ENCODE results near the gene LTBP4. TPM values are rescaled to one million over a fixed set of nuclear protein-coding genes. Genes with fewer than 3 reads are reported as not detected.
A peak's percentile ranks its signal among the peaks of the same experiment; 100 is the strongest.
"Not testable (repeated sequence)": the region's sequence is repeated elsewhere in the genome, so short reads cannot be mapped to it uniquely, and the experiment has no call there.

The LTBP4 gene
- total RNA-seq, 2 donors from 2014 or later: 160 to 500 TPM

DNA sequence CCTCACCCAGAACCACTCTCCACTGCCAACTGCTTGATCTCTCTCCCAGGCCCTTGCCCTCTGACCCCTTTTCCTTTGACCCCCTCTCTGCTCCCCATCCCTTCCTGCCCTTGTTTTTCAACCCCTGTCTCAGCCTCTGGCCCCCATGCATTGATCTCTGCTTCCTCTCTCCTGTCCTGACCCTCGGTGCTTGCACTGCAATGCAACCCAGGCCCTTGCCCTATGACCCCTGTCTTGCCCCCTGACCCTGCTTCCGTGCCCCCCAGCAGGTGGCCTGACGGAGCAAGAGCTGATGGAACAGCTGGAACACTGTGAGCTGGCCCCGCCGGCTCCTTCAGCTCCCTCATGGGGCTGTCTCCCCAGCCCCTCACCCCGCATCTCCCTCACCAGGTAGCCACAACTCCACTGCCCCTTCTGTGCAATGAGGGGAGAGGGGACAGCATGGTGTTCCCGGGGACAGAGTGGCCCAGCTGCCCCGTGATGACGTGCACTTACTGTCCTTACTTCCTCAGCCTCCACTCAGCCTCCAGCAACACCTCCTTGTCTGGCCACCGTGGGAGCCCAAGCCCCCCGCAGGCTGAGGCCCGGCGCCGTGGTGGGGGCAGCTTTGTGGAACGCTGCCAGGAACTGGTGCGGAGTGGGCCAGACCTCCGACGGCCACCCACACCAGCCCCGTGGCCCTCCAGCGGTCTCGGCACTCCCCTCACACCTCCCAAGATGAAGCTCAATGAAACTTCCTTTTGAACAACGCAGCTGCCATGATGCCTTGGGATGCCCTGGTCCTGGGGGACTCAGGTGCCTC is 10.5 kb upstream of the LTBP4 start:
- Histone ChIP-seq H3K27ac (no peak overlapping the region), H3K36me3 (no peaks in the 10 kb centered on the region), H3K27me3 (replicated peaks; ENCODE audit: insufficient read depth) (no peaks in the 10 kb centered on the region), H3K9me3 (no peaks in the 10 kb centered on the region), H3K4me3 (no peak overlapping the region), H3K4me1 (replicated peaks) (no peaks in the 10 kb centered on the region)
- no peak for DNase-seq (ENCODE audit: low spot score)
- WGBS: 78% methylated on average over 20 of the region's 22 CpGs
- no peak for TF ChIP-seq POLR2A (IDR thresholded peaks at IDR 0.05)
- TF ChIP-seq POLR2AphosphoS5 (IDR thresholded peaks at IDR 0.05): no peak
- TF ChIP-seq, protein P1, sequence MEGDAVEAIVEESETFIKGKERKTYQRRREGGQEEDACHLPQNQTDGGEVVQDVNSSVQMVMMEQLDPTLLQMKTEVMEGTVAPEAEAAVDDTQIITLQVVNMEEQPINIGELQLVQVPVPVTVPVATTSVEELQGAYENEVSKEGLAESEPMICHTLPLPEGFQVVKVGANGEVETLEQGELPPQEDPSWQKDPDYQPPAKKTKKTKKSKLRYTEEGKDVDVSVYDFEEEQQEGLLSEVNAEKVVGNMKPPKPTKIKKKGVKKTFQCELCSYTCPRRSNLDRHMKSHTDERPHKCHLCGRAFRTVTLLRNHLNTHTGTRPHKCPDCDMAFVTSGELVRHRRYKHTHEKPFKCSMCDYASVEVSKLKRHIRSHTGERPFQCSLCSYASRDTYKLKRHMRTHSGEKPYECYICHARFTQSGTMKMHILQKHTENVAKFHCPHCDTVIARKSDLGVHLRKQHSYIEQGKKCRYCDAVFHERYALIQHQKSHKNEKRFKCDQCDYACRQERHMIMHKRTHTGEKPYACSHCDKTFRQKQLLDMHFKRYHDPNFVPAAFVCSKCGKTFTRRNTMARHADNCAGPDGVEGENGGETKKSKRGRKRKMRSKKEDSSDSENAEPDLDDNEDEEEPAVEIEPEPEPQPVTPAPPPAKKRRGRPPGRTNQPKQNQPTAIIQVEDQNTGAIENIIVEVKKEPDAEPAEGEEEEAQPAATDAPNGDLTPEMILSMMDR (IDR thresholded peaks at IDR 0.05): no peak
- intact Hi-C loops (cut with DNase I): loop anchor here (10.0 kb wide), 1 partner anchor 146 kb away; the partner anchor contains the start of gene SERTAD3

DNA sequence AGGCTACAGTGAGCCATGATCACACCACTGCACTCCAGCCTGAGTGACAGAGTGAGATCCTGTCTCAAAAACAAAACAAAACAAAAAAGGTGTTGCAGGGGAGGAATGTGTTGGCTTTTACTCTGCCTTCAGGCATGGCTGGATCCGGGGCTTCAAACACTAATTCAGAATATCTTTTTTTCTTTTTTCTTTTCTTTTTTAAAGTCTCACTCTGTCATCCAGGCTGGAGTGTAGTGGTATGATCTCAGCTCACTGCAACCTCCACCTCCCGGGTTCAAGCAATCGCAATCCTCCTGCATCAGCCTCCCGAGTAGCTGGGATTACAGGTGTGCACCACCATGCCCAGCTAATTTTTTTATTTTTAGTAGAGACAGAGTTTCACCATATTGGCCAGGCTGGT is 9.4 kb upstream of the LTBP4 start:
- H3K4me1 ChIP-seq (replicated peaks); H3K4me3 ChIP-seq; DNase-seq (ENCODE audit: low spot score); H3K27me3 ChIP-seq (replicated peaks; ENCODE audit: insufficient read depth); H3K9me3 ChIP-seq; H3K27ac ChIP-seq; H3K36me3 ChIP-seq: not testable (repeated sequence)
- WGBS: 95% methylated on average over 4 of the region's 4 CpGs
- intact Hi-C loops (cut with DNase I): loop anchor here (10.0 kb wide), 1 partner anchor 147 kb away; the partner anchor contains the start of gene SERTAD3

DNA sequence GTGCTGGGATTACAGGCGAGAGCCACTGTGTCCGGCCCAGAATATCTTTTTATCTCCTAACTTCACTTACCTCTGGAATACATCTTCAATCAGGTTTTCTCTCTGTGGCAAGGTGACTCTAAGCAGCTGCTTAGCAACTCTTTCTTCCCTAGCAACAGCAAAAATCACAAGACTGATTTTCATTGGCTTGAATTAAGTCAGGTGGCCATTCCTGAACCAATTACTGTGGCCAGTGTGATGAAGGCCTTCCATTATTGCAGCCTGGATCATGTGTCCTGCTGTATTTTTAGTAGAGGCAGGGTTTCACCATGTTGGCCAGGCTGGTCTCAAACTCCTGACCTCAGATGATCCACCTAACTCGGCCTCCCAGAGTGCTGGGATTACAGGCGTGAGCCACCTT is 9.0 kb upstream of the LTBP4 start:
- H3K36me3 ChIP-seq: no peaks in the 10 kb centered on the region
- no peak overlapping the region for H3K27ac ChIP-seq
- intact Hi-C loops (cut with DNase I): loop anchor here (10.0 kb wide), 1 partner anchor 147 kb away; the partner anchor contains the start of gene SERTAD3
- TF ChIP-seq POLR2AphosphoS5 (IDR thresholded peaks at IDR 0.05): peak; percentile 4
- TF ChIP-seq, protein P1 (IDR thresholded peaks at IDR 0.05): no peak
- H3K4me3 ChIP-seq: no peak overlapping the region
- WGBS: 94% methylated on average over 4 of the region's 4 CpGs
- no peaks in the 10 kb centered on the region for H3K4me1 ChIP-seq (replicated peaks)
- no peaks in the 10 kb centered on the region for H3K27me3 ChIP-seq (replicated peaks; ENCODE audit: insufficient read depth)
- no peaks in the 10 kb centered on the region for H3K9me3 ChIP-seq
- DNase-seq (ENCODE audit: low spot score): no peak

DNA sequence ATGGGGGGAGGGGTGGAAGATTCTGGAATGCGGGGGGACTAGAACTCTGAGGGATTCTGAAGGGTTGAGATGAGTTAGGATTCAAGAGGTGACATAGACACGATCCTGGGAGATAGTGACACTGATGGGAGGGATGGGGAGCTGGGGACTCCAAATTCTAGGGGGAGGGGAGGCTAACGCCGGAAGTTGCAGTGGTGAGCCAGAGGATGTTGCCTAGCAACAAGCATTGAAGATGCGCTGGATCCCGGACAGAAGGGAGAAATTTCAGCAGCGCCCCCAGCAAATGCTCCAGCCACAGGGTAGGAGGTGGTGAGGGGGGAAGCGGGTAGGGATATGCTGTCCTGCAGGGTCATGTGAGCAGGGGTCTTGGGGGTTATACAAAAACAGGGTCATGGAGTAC is 6.9 kb upstream of the LTBP4 start:
- Histone ChIP-seq H3K27ac (no peak overlapping the region), H3K27me3 (replicated peaks; ENCODE audit: insufficient read depth) (no peaks in the 10 kb centered on the region), H3K4me1 (replicated peaks) (peaks cover 5% of the 10 kb centered on the region), H3K36me3 (no peaks in the 10 kb centered on the region), H3K4me3 (no peak overlapping the region), H3K9me3 (no peaks in the 10 kb centered on the region)
- TF ChIP-seq POLR2A (IDR thresholded peaks at IDR 0.05) (no peak), POLR2AphosphoS5 (IDR thresholded peaks at IDR 0.05) (no peak)
- TF ChIP-seq, protein P1 (IDR thresholded peaks at IDR 0.05): no peak
- 25% methylated on average over 8 of the region's 8 CpGs for WGBS
- intact Hi-C loops (cut with DNase I): loop anchor here (10.0 kb wide), 1 partner anchor 149 kb away; the partner anchor contains the start of gene SERTAD3
- DNase-seq (ENCODE audit: low spot score): no peak

DNA sequence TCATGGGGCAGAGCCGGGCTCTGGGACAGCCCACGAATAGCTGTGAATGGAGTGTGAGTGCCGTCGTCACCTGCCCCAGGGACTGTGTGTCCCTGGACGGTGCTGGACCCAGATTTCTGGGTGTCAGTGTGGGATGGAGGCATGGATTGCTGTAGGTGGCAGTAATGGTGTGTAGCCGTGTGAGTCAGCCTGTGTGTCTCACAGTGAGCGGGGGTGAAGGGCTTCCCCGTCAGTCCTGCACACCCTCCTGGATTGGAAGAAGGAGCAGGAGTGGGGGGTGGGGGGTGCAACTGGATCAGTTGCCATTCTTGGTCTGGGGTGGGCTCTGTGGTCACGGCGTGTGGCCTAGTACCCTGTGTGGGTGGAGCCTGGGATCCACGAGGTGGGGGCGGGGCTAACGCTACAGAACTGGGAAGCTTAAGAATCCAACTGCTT is 6.5 kb upstream of the LTBP4 start:
- H3K27ac ChIP-seq: no peak overlapping the region
- intact Hi-C loops (cut with DNase I): loop anchor here (5.0 to 10.0 kb wide), 4 partner anchors 52 to 287 kb away; partner anchors contain the start of gene SERTAD3
- no peaks in the 10 kb centered on the region for H3K27me3 ChIP-seq (replicated peaks; ENCODE audit: insufficient read depth)
- DNase-seq (ENCODE audit: low spot score): no peak
- TF ChIP-seq POLR2AphosphoS5 (IDR thresholded peaks at IDR 0.05) (no peak), POLR2A (IDR thresholded peaks at IDR 0.05) (no peak)
- TF ChIP-seq, protein P1 (IDR thresholded peaks at IDR 0.05): no peak
- no peak overlapping the region for H3K4me3 ChIP-seq
- 19% methylated on average over 13 of the region's 13 CpGs for WGBS
- no peaks in the 10 kb centered on the region for H3K36me3 ChIP-seq
- H3K9me3 ChIP-seq: no peaks in the 10 kb centered on the region
- peaks cover 5% of the 10 kb centered on the region for H3K4me1 ChIP-seq (replicated peaks)
